Measurements from ENCODE around the gene CYP11A1. TPM values are rescaled to one million over a fixed set of nuclear protein-coding genes. Genes with fewer than 3 reads are reported as not detected.

CYP11A1 gene
- total RNA-seq, 2 donors from 2014 or later: not detected

GRCh38 chr15:74408815-74409214 is 41.4 kb upstream of the CYP11A1 start:
- Histone ChIP-seq H3K36me3 (no peaks in the 10 kb centered on the region), H3K4me1 (ENCODE audit: control insufficient read depth in 1 of 2, low read depth in 2 of 2) (no peaks in the 10 kb centered on the region), H3K27ac (no peak overlapping the region), H3K4me3 (no peak overlapping the region), H3K9me3 (no peaks in the 10 kb centered on the region), H3K27me3 (replicated peaks; ENCODE audit: insufficient read depth) (no peaks in the 10 kb centered on the region)
- no peak for DNase-seq (ENCODE audit: low spot score)
- TF ChIP-seq, protein P1, sequence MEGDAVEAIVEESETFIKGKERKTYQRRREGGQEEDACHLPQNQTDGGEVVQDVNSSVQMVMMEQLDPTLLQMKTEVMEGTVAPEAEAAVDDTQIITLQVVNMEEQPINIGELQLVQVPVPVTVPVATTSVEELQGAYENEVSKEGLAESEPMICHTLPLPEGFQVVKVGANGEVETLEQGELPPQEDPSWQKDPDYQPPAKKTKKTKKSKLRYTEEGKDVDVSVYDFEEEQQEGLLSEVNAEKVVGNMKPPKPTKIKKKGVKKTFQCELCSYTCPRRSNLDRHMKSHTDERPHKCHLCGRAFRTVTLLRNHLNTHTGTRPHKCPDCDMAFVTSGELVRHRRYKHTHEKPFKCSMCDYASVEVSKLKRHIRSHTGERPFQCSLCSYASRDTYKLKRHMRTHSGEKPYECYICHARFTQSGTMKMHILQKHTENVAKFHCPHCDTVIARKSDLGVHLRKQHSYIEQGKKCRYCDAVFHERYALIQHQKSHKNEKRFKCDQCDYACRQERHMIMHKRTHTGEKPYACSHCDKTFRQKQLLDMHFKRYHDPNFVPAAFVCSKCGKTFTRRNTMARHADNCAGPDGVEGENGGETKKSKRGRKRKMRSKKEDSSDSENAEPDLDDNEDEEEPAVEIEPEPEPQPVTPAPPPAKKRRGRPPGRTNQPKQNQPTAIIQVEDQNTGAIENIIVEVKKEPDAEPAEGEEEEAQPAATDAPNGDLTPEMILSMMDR (IDR thresholded peaks at IDR 0.05): no peak
- no peak for ATAC-seq (ENCODE audit: insufficient number of reproducible peaks, low FRiP score, low read depth)

- TF ChIP-seq, protein P1 (IDR thresholded peaks at IDR 0.05): no peak
- ATAC-seq (ENCODE audit: insufficient number of reproducible peaks, low FRiP score, low read depth) (no peak), DNase-seq (ENCODE audit: low spot score) (no peak)
- H3K27me3 ChIP-seq (replicated peaks; ENCODE audit: insufficient read depth): no peaks in the 10 kb centered on the region
- H3K4me3 ChIP-seq: no peak overlapping the region
- peaks cover 0 to under 1% of the 10 kb centered on the region in 2 donors for H3K4me1 ChIP-seq (ENCODE audit: control insufficient read depth in 1 of 2, low read depth in 2 of 2)
- no peaks in the 10 kb centered on the region for H3K9me3 ChIP-seq
- H3K27ac ChIP-seq: no peak overlapping the region
- no peaks in the 10 kb centered on the region for H3K36me3 ChIP-seq
Observed at GRCh38 chr15:74408385-74408784, 40.9 kb upstream of the CYP11A1 start.

DNA sequence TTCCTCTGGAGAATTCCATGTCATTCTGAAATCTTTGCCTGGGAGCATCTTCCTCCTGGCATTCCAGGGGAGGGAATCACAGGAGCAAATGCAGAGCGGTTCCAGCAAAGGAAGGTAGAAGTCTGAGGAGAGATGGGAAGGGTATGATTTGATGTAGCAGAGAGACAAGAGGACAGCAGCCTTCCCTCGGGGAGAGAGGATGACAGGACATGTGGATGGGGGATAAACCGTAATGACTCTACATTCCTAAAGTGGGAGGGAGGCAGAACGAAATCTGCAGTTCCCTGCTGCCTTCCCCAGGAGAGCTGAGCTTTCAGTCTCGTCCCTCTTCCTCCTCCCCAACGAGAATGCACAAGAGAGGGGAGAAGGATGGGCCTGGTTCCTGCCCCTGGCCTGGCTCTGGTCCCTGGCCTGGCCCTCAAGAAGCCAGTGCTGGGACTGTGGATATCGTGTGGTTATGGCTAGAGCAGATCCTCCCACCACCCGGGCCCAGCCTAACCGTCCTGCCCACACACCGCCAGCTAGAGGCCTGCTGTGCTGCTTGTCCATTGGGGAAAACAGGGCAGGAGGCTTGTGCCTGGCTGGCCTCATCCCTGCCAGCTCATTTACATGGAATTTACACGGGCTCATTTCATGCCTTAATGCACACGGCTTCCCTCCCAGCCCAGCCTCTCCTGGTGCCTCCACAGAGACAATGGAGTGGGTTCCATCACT is 39.7 kb upstream of the CYP11A1 start:
- ATAC-seq (ENCODE audit: insufficient number of reproducible peaks, low FRiP score, low read depth) (no peak), DNase-seq (ENCODE audit: low spot score) (no peak)
- TF ChIP-seq, protein P1 (IDR thresholded peaks at IDR 0.05): no peak
- no peaks in the 10 kb centered on the region for H3K36me3 ChIP-seq
- peaks cover 0 to 2% of the 10 kb centered on the region in 2 donors for H3K4me1 ChIP-seq (ENCODE audit: control insufficient read depth in 1 of 2, low read depth in 2 of 2)
- no peaks in the 10 kb centered on the region for H3K9me3 ChIP-seq
- H3K27me3 ChIP-seq (replicated peaks; ENCODE audit: insufficient read depth): no peaks in the 10 kb centered on the region
- no peak overlapping the region for H3K27ac ChIP-seq
- no peak overlapping the region for H3K4me3 ChIP-seq

DNA sequence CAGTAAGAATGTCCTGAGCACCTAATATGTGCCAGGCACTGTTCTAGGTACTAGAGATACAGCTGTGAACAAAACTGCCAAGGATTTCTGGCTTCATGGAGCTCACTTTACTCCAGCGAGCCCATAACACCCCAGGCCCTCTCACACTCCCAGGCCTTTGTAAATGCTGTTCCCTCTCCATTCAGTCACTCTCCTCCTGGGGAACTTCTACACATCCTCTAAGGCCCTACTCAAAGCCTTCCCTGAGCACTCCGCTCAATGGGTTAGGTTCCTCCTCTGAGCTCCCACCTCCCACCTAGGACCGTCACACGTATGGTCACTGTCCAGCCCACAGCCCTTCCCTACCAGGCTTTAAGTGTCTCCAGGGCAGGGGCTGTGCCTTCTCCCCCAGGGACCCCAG is 39.1 kb upstream of the CYP11A1 start:
- Histone ChIP-seq H3K9me3 (no peaks in the 10 kb centered on the region), H3K4me3 (no peak overlapping the region), H3K27me3 (replicated peaks; ENCODE audit: insufficient read depth) (no peaks in the 10 kb centered on the region), H3K27ac (no peak overlapping the region), H3K36me3 (no peaks in the 10 kb centered on the region), H3K4me1 (ENCODE audit: control insufficient read depth in 1 of 2, low read depth in 2 of 2) (peaks cover 0 to 2% of the 10 kb centered on the region in 2 donors)
- ATAC-seq (ENCODE audit: insufficient number of reproducible peaks, low FRiP score, low read depth) (no peak), DNase-seq (ENCODE audit: low spot score) (no peak)
- TF ChIP-seq, protein P1 (IDR thresholded peaks at IDR 0.05): no peak

DNA sequence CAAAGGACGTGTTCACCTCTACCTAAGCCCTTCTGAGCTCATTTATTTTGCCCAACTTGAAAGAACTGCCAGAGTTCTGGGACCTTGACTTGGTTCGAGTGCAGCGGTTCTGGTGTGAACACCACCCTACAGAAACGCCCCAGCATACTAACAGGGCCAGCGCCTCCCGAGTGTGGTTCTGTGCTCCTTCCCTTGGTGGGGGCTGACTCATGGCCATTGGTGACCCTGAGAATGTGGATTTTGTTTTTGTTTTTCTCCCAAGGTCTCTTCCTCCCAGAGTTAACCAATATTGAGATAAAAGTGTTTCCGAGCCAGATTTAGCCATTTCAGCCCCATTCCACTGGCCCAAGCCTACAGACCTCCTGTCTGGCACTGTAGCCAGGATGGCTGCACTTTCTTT is 38.4 kb upstream of the CYP11A1 start:
- no peak overlapping the region for H3K27ac ChIP-seq
- DNase-seq (ENCODE audit: low spot score) (no peak), ATAC-seq (ENCODE audit: insufficient number of reproducible peaks, low FRiP score, low read depth) (no peak)
- H3K4me3 ChIP-seq: no peak overlapping the region
- no peaks in the 10 kb centered on the region for H3K9me3 ChIP-seq
- no peaks in the 10 kb centered on the region for H3K27me3 ChIP-seq (replicated peaks; ENCODE audit: insufficient read depth)
- H3K4me1 ChIP-seq (ENCODE audit: control insufficient read depth in 1 of 2, low read depth in 2 of 2): peaks cover 0 to 2% of the 10 kb centered on the region in 2 donors
- no peaks in the 10 kb centered on the region for H3K36me3 ChIP-seq
- TF ChIP-seq, protein P1 (IDR thresholded peaks at IDR 0.05): no peak
